ENCODE measurements around the gene EXOC7.

Gene EXOC7

GRCh38 chr17:76115138-76115754 is 11.7 kb upstream of the EXOC7 start:
- H3K27me3 Mint-ChIP-seq, result peaks cover 41% of the 10 kb centered on the region
- no peak overlapping the region for H3K4me3 Mint-ChIP-seq
- H3K9me3 Mint-ChIP-seq, result peaks cover 8% of the 10 kb centered on the region
- no peaks in the 10 kb centered on the region for H3K4me1 Mint-ChIP-seq (ENCODE audit: low read depth)
- intact Hi-C loops (cut with micrococcal nuclease), result no loop called here
- no peak overlapping the region for H3K27ac Mint-ChIP-seq
- no peaks in the 10 kb centered on the region for H3K36me3 Mint-ChIP-seq (ENCODE audit: low read depth)

- intact Hi-C loops (cut with micrococcal nuclease), result no loop called here
- no peaks in the 10 kb centered on the region for H3K36me3 Mint-ChIP-seq (ENCODE audit: low read depth)
- no peaks in the 10 kb centered on the region for H3K4me1 Mint-ChIP-seq (ENCODE audit: low read depth)
- H3K9me3 Mint-ChIP-seq, result peaks cover 8% of the 10 kb centered on the region
- peaks cover 39% of the 10 kb centered on the region for H3K27me3 Mint-ChIP-seq
- H3K27ac Mint-ChIP-seq, result no peak overlapping the region
- H3K4me3 Mint-ChIP-seq, result no peak overlapping the region
Observed at GRCh38 chr17:76111956-76112355, 8.4 kb upstream of the EXOC7 start.

- Mint-ChIP-seq H3K36me3 (ENCODE audit: low read depth) (peaks cover 12% of the 10 kb centered on the region), H3K9me3 (no peaks in the 10 kb centered on the region), H3K27me3 (peaks cover 22% of the 10 kb centered on the region), H3K27ac (no peak overlapping the region), H3K4me3 (no peak overlapping the region), H3K4me1 (ENCODE audit: low read depth) (peaks cover 23% of the 10 kb centered on the region)
- intact Hi-C loops (cut with micrococcal nuclease), result no loop called here
Observed at GRCh38 chr17:76107509-76107908, 3.9 kb upstream of the EXOC7 start.

- Mint-ChIP-seq H3K27ac (no peak overlapping the region), H3K4me3 (no peak overlapping the region), H3K36me3 (ENCODE audit: low read depth) (peaks cover 16% of the 10 kb centered on the region), H3K27me3 (peaks cover 15% of the 10 kb centered on the region), H3K4me1 (ENCODE audit: low read depth) (peaks cover 24% of the 10 kb centered on the region), H3K9me3 (no peaks in the 10 kb centered on the region)
- intact Hi-C loops (cut with micrococcal nuclease), result no loop called here
Observed at GRCh38 chr17:76106703-76107102, 3.1 kb upstream of the EXOC7 start.

- H3K27me3 Mint-ChIP-seq, result peaks cover 10% of the 10 kb centered on the region
- H3K36me3 Mint-ChIP-seq (ENCODE audit: low read depth), result peaks cover 34% of the 10 kb centered on the region
- H3K27ac Mint-ChIP-seq, result peak overlapping the region; percentile 90
- peaks cover 31% of the 10 kb centered on the region for H3K4me1 Mint-ChIP-seq (ENCODE audit: low read depth)
- H3K9me3 Mint-ChIP-seq, result no peaks in the 10 kb centered on the region
- intact Hi-C loops (cut with micrococcal nuclease), result no loop called here
- H3K4me3 Mint-ChIP-seq, result peak overlapping the region; percentile 46
Observed at GRCh38 chr17:76104896-76105231, 1.3 kb upstream of the EXOC7 start.

GRCh38 chr17:76104140-76104895 is 731 bp upstream of the EXOC7 start:
- peak overlapping the region; percentile 90 for H3K27ac Mint-ChIP-seq
- peaks cover 40% of the 10 kb centered on the region for H3K36me3 Mint-ChIP-seq (ENCODE audit: low read depth)
- H3K9me3 Mint-ChIP-seq, result no peaks in the 10 kb centered on the region
- peaks cover 31% of the 10 kb centered on the region for H3K4me1 Mint-ChIP-seq (ENCODE audit: low read depth)
- H3K4me3 Mint-ChIP-seq, result peak overlapping the region; percentile 94
- H3K27me3 Mint-ChIP-seq, result peaks cover 6% of the 10 kb centered on the region
- intact Hi-C loops (cut with micrococcal nuclease), result no loop called here

GRCh38 chr17:76102944-76103273 is 678 bp downstream of the EXOC7 start:
- peak overlapping the region; percentile 90 for H3K27ac Mint-ChIP-seq
- peaks cover 54% of the 10 kb centered on the region for H3K36me3 Mint-ChIP-seq (ENCODE audit: low read depth)
- no peaks in the 10 kb centered on the region for H3K27me3 Mint-ChIP-seq
- intact Hi-C loops (cut with micrococcal nuclease), result no loop called here
- peak overlapping the region; percentile 94 for H3K4me3 Mint-ChIP-seq
- H3K9me3 Mint-ChIP-seq, result no peaks in the 10 kb centered on the region
- H3K4me1 Mint-ChIP-seq (ENCODE audit: low read depth), result peaks cover 31% of the 10 kb centered on the region

- peaks cover 90% of the 10 kb centered on the region for H3K36me3 Mint-ChIP-seq (ENCODE audit: low read depth)
- no peak overlapping the region for H3K4me3 Mint-ChIP-seq
Observed at GRCh38 chr17:76097716-76098295, 5.8 kb downstream of the EXOC7 start.

GRCh38 chr17:76095943-76096342 is 7.6 kb downstream of the EXOC7 start:
- Mint-ChIP-seq H3K27me3 (no peaks in the 10 kb centered on the region), H3K4me3 (no peak overlapping the region), H3K4me1 (ENCODE audit: low read depth) (no peaks in the 10 kb centered on the region), H3K36me3 (ENCODE audit: low read depth) (peaks cover 96% of the 10 kb centered on the region), H3K27ac (no peak overlapping the region), H3K9me3 (no peaks in the 10 kb centered on the region)
- intact Hi-C loops (cut with micrococcal nuclease), result no loop called here

More at GRCh38 chr17:76097716-76098295, 5.8 kb downstream of the EXOC7 start:
- peaks cover 10% of the 10 kb centered on the region for H3K4me1 Mint-ChIP-seq (ENCODE audit: low read depth)
- no peak overlapping the region for H3K27ac Mint-ChIP-seq
- intact Hi-C loops (cut with micrococcal nuclease), result no loop called here
- no peaks in the 10 kb centered on the region for H3K9me3 Mint-ChIP-seq
- H3K27me3 Mint-ChIP-seq, result no peaks in the 10 kb centered on the region

- Mint-ChIP-seq H3K4me1 (ENCODE audit: low read depth) (no peaks in the 10 kb centered on the region), H3K27ac (no peak overlapping the region), H3K9me3 (no peaks in the 10 kb centered on the region), H3K36me3 (ENCODE audit: low read depth) (peaks cover 96% of the 10 kb centered on the region), H3K4me3 (no peak overlapping the region), H3K27me3 (no peaks in the 10 kb centered on the region)
- intact Hi-C loops (cut with micrococcal nuclease), result no loop called here
Observed at GRCh38 chr17:76094046-76094445, 9.5 kb downstream of the EXOC7 start.

GRCh38 chr17:76092526-76093413 is 10.8 kb downstream of the EXOC7 start:
- Mint-ChIP-seq H3K4me1 (ENCODE audit: low read depth) (no peaks in the 10 kb centered on the region), H3K9me3 (no peaks in the 10 kb centered on the region), H3K27ac (no peak overlapping the region), H3K36me3 (ENCODE audit: low read depth) (peaks cover 96% of the 10 kb centered on the region), H3K4me3 (no peak overlapping the region), H3K27me3 (no peaks in the 10 kb centered on the region)
- intact Hi-C loops (cut with micrococcal nuclease), result no loop called here

GRCh38 chr17:76091526-76092286 is 11.9 kb downstream of the EXOC7 start:
- H3K27me3 Mint-ChIP-seq, result no peaks in the 10 kb centered on the region
- H3K27ac Mint-ChIP-seq, result no peak overlapping the region
- H3K4me3 Mint-ChIP-seq, result no peak overlapping the region
- no peaks in the 10 kb centered on the region for H3K4me1 Mint-ChIP-seq (ENCODE audit: low read depth)
- peaks cover 96% of the 10 kb centered on the region for H3K36me3 Mint-ChIP-seq (ENCODE audit: low read depth)
- intact Hi-C loops (cut with micrococcal nuclease), result no loop called here
- no peaks in the 10 kb centered on the region for H3K9me3 Mint-ChIP-seq

GRCh38 chr17:76090517-76091129 is 13.0 kb downstream of the EXOC7 start:
- no peaks in the 10 kb centered on the region for H3K27me3 Mint-ChIP-seq
- intact Hi-C loops (cut with micrococcal nuclease), result no loop called here
- no peaks in the 10 kb centered on the region for H3K9me3 Mint-ChIP-seq
- H3K4me1 Mint-ChIP-seq (ENCODE audit: low read depth), result no peaks in the 10 kb centered on the region
- peaks cover 96% of the 10 kb centered on the region for H3K36me3 Mint-ChIP-seq (ENCODE audit: low read depth)
- no peak overlapping the region for H3K4me3 Mint-ChIP-seq
- H3K27ac Mint-ChIP-seq, result no peak overlapping the region
